DOHH2 (cell line): ENCODE measurements around the gene IZUMO1.

Experiments
- H3F3A ChIP-seq: fragments of 200-600 bp; sonication (generic), shearing (Covaris generic); 2 replicates; pipeline ENCODE4 v1.6.0; 2016; ENCODE audit warnings: antibody characterized with exemption, mild to moderate bottlenecking; ENCODE audit not compliant: control insufficient read depth, insufficient read depth
- H3K27ac ChIP-seq: fragments of 200-600 bp; sonication (generic); 2 replicates; pipeline ENCODE4 v1.5.1; 2014; ENCODE audit warnings: low read depth, mild to moderate bottlenecking, low read length, moderate library complexity
- H3K27me3 ChIP-seq: fragments of 200-600 bp; sonication (generic); 2 replicates; pipeline ENCODE4 v1.6.1; 2014; ENCODE audit warnings: mild to moderate bottlenecking, low read length, mixed read lengths; ENCODE audit not compliant: control insufficient read depth
- H3K36me3 ChIP-seq: fragments of 200-600 bp; sonication (generic); 2 replicates; pipeline ENCODE4 v1.6.1; 2014; ENCODE audit warnings: mild to moderate bottlenecking, low read length, moderate library complexity, mixed read lengths; ENCODE audit not compliant: control insufficient read depth
- H3K4me1 ChIP-seq: fragments of 200-600 bp; sonication (generic); 2 replicates; pipeline ENCODE4 v1.6.1; 2014; ENCODE audit warnings: mild to moderate bottlenecking, low read length, mixed read lengths; ENCODE audit not compliant: control insufficient read depth
- H3K4me2 ChIP-seq: fragments of 200-600 bp; sonication (generic); 2 replicates; pipeline ENCODE4 v1.6.0; 2014; ENCODE audit warnings: mild to moderate bottlenecking, low read length, moderate library complexity
- H3K4me3 ChIP-seq: fragments of 200-600 bp; sonication (generic); 2 replicates; pipeline ENCODE4 v1.5.1; 2014; ENCODE audit warnings: mild to moderate bottlenecking, low read length, mixed read lengths
- H3K79me2 ChIP-seq: fragments of 200-600 bp; sonication (generic); 2 replicates; pipeline ENCODE4 v1.6.1; 2014; ENCODE audit warnings: mild to moderate bottlenecking, low read length, mixed read lengths; ENCODE audit not compliant: control insufficient read depth
- H3K9me2 ChIP-seq: fragments of 200-600 bp; sonication (generic); replicated peaks from 2 replicates; pipeline ENCODE4 v1.6.1; 2014; ENCODE audit warnings: mild to moderate bottlenecking, low read length, mixed read lengths; ENCODE audit not compliant: control insufficient read depth
- H3K9me3 ChIP-seq: fragments of 200-600 bp; sonication (generic); 2 replicates; pipeline ENCODE4 v1.6.1; 2014; ENCODE audit warnings: antibody characterized with exemption, low read length, mixed read lengths; ENCODE audit not compliant: control insufficient read depth, insufficient read depth
- H4K20me1 ChIP-seq: fragments of 200-600 bp; sonication (generic); 2 replicates; pipeline ENCODE4 v1.6.0; 2014; ENCODE audit warnings: low read depth, mild to moderate bottlenecking, antibody characterized with exemption, low read length, moderate library complexity; ENCODE audit not compliant: control insufficient read depth, insufficient read depth
- EZH2phosphoT487 ChIP-seq: fragments of 200-600 bp; sonication (generic); IDR thresholded peaks from 2 replicates; pipeline ENCODE4 v1.6.1; 2017; ENCODE audit warnings: borderline replicate concordance, mild to moderate bottlenecking, antibody characterized with exemption, low read length, moderate library complexity, mixed read lengths
- TF ChIP-seq, protein P1 (sequence below): fragments of 200-600 bp; sonication (generic); IDR thresholded peaks from one replicate; pipeline ENCODE4 v1.5.1; 2014; ENCODE audit warnings: antibody characterized with exemption, mild to moderate bottlenecking, low read depth, low read length; ENCODE audit not compliant: poor library complexity, severe bottlenecking

IZUMO1 gene

DNA sequence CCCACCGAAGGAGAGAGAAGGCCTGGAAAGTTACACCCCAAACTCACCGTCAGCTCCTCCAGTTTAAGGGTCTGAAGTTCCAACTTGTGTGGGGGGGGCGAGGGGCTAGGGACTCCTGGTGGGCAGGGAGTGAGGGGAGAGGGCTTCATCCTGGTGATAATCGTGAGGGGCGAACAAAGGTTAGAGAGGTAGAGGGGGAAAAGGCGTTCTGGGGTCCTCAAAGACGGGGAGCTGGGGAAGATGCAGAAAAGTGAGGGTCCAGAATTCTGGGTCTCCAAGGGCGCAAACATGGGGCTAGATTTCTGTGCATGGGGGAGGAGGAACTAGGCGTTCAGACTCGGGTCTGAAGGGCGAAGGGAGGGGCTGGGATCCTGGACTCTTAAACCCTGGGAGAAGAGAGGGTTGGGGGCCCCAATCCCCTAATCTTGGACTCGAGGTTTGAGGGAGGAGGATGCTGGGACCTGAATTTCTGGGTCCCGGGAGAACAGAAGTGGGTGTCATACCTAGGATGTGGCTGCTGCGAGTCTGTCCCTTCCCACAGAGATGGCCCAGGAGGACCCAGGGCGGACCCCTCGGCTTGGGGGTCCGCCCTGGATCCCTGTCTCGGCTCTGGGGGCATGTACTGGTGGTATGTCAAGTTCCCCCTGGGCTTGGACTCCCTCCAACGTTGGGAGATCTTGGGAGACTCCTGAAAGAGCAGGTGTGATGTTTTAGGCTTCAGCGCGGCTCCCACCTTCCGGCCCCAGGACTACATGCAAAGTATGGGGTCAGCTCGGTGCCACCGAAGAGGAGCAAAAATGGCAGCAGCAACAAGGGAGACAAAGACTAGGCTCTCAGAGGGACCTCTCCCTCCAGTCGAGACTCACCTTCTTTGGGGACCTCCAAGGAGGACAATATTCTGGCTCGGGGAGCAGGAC lies 31.7 kb downstream of the IZUMO1 start:
- no peaks in the 10 kb centered on the region for H4K20me1 ChIP-seq
- no peaks in the 10 kb centered on the region for H3K27me3 ChIP-seq
- H3K79me2 ChIP-seq: peaks cover 7% of the 10 kb centered on the region
- H3K9me2 ChIP-seq: no peaks in the 10 kb centered on the region
- peak overlapping the region; percentile 98 for H3K4me2 ChIP-seq
- H3K36me3 ChIP-seq: no peaks in the 10 kb centered on the region
- peaks cover 25% of the 10 kb centered on the region for H3K4me1 ChIP-seq
- peaks cover 3% of the 10 kb centered on the region; the same call in 1 of the 2 replicates for H3F3A ChIP-seq
- peak overlapping the region; percentile 56 for H3K27ac ChIP-seq
- H3K9me3 ChIP-seq: no peaks in the 10 kb centered on the region
- TF ChIP-seq, protein P1, sequence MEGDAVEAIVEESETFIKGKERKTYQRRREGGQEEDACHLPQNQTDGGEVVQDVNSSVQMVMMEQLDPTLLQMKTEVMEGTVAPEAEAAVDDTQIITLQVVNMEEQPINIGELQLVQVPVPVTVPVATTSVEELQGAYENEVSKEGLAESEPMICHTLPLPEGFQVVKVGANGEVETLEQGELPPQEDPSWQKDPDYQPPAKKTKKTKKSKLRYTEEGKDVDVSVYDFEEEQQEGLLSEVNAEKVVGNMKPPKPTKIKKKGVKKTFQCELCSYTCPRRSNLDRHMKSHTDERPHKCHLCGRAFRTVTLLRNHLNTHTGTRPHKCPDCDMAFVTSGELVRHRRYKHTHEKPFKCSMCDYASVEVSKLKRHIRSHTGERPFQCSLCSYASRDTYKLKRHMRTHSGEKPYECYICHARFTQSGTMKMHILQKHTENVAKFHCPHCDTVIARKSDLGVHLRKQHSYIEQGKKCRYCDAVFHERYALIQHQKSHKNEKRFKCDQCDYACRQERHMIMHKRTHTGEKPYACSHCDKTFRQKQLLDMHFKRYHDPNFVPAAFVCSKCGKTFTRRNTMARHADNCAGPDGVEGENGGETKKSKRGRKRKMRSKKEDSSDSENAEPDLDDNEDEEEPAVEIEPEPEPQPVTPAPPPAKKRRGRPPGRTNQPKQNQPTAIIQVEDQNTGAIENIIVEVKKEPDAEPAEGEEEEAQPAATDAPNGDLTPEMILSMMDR: no peak
- TF ChIP-seq EZH2phosphoT487: no peak
- H3K4me3 ChIP-seq: peak overlapping the region; percentile 89

DNA sequence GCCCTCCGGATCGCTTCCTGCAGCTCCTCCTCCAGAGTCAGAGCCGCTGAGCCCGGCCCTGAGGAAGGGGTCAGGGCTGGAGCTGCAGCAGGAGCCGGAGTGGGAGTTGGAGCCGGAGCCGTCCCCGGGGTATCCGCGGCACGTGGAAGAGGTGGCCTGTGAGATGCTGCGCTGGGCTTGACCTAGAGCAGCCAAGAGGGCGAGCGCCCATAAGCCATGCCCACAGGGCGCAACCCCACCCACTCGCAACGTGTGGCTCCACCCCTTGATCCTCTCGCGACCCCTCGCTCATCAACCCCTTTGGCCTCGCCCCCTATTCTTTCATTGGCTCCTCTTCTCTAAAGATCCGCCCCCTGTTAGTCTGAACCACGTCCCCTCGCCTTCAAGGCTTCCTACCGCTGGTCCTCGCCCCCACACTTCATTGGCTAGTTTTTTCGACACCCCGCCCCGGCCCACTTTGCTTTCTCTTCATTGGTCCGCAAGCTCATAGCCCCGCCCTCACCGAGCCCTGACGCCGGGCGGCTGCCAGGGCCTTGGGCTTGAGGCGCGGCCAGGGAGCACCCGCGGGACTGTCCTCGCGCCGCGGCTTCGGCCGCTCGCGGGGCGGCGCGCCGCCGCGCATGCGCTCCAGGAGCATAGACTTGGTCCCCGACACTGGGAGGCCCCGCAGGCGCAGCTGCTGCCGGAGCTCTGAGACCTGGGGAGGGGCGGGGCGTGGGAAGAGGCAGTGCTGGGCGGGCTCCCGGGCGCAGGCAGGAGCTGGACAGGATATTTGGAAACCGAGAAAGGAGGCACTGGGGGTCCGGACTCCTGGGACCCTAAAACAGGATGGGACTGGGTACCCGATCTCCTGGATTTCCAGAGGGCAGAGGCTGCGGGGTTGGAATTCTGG lies 32.6 kb downstream of the IZUMO1 start:
- peaks cover 3% of the 10 kb centered on the region; the same call in 1 of the 2 replicates for H3F3A ChIP-seq
- H3K36me3 ChIP-seq: no peaks in the 10 kb centered on the region
- H4K20me1 ChIP-seq: no peaks in the 10 kb centered on the region
- no peaks in the 10 kb centered on the region for H3K9me3 ChIP-seq
- H3K4me1 ChIP-seq: peaks cover 22% of the 10 kb centered on the region
- peak overlapping the region; percentile 89 for H3K4me3 ChIP-seq
- H3K27ac ChIP-seq: peak overlapping the region; percentile 56
- H3K27me3 ChIP-seq: no peaks in the 10 kb centered on the region
- H3K4me2 ChIP-seq: peak overlapping the region; percentile 98
- H3K79me2 ChIP-seq: peaks cover 7% of the 10 kb centered on the region
- TF ChIP-seq, protein P1: no peak
- TF ChIP-seq EZH2phosphoT487: no peak
- no peaks in the 10 kb centered on the region for H3K9me2 ChIP-seq

DNA sequence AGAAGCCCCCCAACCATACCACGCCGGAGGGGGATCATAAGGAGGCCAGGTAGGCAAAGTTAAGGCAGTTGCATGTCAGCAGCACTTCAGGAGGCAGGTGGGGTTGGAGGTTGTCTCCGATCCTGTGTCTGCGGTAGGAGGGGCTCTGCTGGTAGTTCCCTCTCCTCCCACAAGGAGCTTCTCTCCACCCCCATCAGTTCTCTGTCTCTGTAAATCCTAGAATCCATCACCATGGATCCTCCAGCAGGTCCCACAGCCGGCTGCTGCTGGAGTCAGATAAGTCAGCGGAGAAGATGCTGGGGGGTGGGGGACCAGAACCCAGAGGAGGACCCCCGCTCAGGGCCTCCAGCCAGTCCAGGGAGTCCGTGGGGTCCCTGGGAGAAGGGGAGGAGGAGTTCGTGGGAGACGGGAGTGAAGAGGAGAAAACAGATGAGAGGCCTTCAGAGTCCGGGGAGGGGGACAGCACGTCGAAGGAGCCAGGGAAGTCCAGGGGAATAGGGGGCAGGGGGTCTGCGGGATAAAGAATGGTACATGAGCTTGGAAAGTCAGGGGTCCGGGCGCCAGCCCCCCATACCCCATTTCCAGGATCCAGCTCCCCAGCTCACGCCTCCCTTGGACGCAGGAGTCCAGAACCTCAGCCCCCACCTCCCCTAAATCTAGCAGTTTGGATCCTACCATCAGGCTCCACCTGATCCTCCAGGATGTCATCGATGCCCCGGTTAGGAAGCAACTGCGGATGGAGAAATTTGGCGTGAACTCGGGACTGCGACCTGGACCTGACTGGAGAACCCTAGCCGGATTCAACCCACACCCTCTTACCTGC lies 33.5 kb downstream of the IZUMO1 start:
- TF ChIP-seq, protein P1: no peak
- TF ChIP-seq EZH2phosphoT487: no peak
- H3K27me3 ChIP-seq: no peaks in the 10 kb centered on the region
- H4K20me1 ChIP-seq: no peaks in the 10 kb centered on the region

More for the DNA sequence above, 33.5 kb downstream of the IZUMO1 start:
- Histone ChIP-seq H3K36me3 (no peaks in the 10 kb centered on the region), H3K9me3 (no peaks in the 10 kb centered on the region), H3K4me3 (peak overlapping the region; percentile 89), H3K4me2 (peak overlapping the region; percentile 83), H3K27ac (no peak overlapping the region), H3K9me2 (no peaks in the 10 kb centered on the region), H3F3A (peaks cover 3% of the 10 kb centered on the region; the same call in 1 of the 2 replicates), H3K4me1 (peaks cover 22% of the 10 kb centered on the region), H3K79me2 (peaks cover 7% of the 10 kb centered on the region)
